Measurements from ENCODE around the gene PRDX3.

PRDX3 gene

DNA sequence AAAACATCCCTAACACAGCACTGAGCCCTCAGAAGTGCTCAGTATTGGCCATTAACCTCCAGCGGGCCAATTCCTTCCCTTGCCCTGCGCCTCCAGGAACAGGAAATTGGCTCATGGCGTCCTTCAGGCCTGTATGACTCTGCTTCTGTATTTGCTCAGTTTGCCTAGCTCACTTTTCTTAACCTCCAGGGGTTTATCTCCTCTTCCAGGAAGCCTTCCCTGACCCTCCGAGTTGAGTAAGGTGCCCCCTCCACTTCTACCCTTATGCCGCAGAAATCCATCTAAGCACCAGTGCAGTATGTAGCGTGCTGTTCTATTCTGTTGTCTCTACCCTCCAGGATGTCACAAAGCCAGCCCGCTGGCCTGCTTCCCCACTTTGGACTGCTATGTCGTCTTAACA, 12.0 kb downstream of the PRDX3 start:
- TF ChIP-seq, protein P1, sequence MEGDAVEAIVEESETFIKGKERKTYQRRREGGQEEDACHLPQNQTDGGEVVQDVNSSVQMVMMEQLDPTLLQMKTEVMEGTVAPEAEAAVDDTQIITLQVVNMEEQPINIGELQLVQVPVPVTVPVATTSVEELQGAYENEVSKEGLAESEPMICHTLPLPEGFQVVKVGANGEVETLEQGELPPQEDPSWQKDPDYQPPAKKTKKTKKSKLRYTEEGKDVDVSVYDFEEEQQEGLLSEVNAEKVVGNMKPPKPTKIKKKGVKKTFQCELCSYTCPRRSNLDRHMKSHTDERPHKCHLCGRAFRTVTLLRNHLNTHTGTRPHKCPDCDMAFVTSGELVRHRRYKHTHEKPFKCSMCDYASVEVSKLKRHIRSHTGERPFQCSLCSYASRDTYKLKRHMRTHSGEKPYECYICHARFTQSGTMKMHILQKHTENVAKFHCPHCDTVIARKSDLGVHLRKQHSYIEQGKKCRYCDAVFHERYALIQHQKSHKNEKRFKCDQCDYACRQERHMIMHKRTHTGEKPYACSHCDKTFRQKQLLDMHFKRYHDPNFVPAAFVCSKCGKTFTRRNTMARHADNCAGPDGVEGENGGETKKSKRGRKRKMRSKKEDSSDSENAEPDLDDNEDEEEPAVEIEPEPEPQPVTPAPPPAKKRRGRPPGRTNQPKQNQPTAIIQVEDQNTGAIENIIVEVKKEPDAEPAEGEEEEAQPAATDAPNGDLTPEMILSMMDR (IDR thresholded peaks at IDR 0.05; ENCODE audit: low read depth, low read length, missing control alignments) = no peak
- H3K4me3 ChIP-seq (replicated peaks; ENCODE audit: low read depth, low read length) = no peak overlapping the region
- DNase-seq (ENCODE audit: extremely low read depth, low read depth) = no peak

DNA sequence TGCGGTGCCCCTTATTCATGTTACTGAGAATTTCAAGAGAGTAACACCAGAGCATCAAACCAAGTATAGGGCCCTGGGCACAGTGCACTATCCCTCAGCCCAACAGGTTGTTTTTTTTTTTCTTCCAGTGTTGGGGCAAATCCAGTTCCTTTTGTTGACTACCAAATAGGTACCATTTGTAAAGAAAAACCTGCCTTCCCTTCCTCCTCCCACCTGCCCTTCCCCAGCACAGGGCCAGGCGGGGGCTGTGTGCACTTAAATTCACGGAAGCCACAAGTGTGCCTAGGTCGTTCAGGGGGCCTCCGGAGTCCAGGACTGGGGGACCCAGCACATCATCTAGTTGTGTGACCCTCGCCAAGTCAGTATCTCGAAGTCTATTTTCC, 12.5 kb downstream of the PRDX3 start:
- peak overlapping the region; percentile 74 for H3K4me3 ChIP-seq (replicated peaks; ENCODE audit: low read depth, low read length)
- TF ChIP-seq, protein P1 (IDR thresholded peaks at IDR 0.05; ENCODE audit: low read depth, low read length, missing control alignments) = no peak
- DNase-seq (ENCODE audit: extremely low read depth, low read depth) = no peak

DNA sequence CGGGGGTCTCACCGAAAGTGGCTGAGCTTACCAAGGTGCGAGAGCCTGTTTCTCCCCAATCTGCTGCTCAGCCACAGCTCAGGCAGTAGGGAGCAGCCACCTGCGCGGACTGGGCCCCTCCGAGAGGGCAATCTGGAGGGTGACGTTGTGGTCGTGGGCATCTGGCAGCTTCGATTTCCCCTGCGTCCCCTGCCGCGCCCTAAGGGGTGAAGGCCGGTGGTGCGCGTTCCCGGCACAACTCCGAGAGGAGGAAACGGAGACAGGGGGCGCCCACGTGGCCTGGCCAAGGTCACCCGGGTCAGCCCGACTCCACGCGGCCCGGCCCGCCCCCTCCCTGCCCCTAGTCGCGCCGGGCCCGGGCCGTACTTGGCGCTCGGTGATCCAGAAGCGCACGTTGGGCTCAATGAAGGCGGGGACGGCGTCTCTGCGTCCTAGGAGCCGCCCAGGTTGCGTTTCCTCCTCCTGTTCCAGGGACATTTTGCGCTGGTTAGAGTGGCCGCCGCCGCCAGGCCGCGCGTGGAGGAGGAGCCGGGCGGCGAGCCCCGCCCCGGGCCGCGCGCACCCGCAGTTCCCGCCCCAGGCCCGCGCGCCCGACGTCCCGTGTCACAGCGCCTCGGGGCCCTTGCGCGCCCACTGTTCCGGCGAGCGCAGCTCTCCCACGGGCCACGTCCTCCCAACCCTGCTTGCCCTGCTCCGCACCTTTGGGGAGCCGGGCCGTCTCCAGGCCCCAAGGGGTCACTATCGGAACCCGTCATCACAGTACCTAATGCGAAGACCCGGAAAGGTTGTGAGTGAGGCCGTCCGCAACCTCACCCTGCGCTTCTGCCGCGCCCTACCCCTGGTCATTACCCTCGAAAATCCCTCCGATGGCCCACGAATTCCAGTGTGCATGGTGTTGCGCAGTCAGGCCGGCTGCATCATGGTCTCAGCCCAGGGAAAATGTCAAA, 13.2 kb downstream of the PRDX3 start, which contains the start of gene SFXN4:
SFXN4 (minus strand) TSS at position 544 of the 947 bp plus-strand sequence; CDS start at position 477, 67 bp downstream.
- peak within 1 kb of the TSS; percentile 74 for H3K4me3 ChIP-seq (replicated peaks; ENCODE audit: low read depth, low read length)
- TF ChIP-seq, protein P1 (IDR thresholded peaks at IDR 0.05; ENCODE audit: low read depth, low read length, missing control alignments) = no peak
- no peak for DNase-seq (ENCODE audit: extremely low read depth, low read depth)

DNA sequence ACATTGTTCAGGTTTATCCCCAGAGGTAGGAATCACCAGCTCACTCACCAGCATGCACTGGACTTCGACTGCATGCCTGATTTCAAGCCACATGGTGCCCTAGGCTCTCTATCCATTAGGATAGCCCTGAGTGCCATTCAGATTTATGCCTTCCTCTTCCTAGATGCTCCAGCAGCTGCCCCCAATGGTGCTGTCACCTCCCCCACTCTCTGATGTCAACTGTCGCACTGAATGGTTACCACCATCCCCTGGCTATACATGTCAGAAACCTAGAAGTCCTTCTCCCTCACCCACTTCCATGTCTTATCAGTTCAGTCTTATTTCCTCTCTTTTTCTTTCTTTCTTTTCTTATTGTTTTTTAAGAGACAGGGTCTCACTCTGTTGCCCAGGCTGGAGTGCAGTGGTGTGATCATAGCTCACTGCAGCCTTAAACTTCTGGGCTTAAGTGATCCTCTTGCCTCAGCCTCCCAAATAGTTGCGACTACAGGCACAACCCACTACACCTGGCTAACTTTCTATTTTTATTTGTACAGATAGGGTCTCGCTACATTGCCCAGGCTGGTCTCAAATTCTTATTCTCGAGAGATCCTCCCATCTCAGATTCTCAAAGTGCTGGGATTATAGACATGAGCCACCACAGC, 16.0 kb downstream of the PRDX3 start:
- DNase-seq (ENCODE audit: extremely low read depth, low read depth) = no peak
- no peak overlapping the region for H3K4me3 ChIP-seq (replicated peaks; ENCODE audit: low read depth, low read length)
- TF ChIP-seq, protein P1 (IDR thresholded peaks at IDR 0.05; ENCODE audit: low read depth, low read length, missing control alignments) = no peak

GRCh38 chr10:119161680-119162451, 16.7 kb downstream of the PRDX3 start:
- no peak overlapping the region for H3K4me3 ChIP-seq (replicated peaks; ENCODE audit: low read depth, low read length)
- DNase-seq (ENCODE audit: extremely low read depth, low read depth) = no peak
- TF ChIP-seq, protein P1 (IDR thresholded peaks at IDR 0.05; ENCODE audit: low read depth, low read length, missing control alignments) = no peak

DNA sequence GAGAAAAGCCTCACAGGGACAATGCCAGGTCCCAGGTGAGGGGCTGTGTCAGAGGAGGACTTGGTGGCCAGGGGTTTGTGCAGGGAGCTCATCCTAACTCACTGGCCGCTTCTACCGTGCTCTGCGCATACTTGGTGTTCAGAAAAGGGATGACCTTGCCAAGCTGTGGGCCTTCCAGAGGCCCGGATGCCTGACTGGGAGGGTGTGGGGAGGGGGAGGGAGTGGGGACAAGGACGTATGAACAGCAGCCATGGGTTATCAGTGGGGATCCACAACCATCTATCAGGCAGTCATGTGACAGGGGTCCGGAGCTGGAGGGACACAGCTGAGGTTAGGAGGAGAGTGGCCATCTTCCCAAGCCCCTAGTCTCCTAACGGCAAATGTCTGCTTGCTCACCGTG, 19.3 kb downstream of the PRDX3 start:
- TF ChIP-seq, protein P1 (IDR thresholded peaks at IDR 0.05; ENCODE audit: low read depth, low read length, missing control alignments) = no peak
- no peak overlapping the region for H3K4me3 ChIP-seq (replicated peaks; ENCODE audit: low read depth, low read length)
- no peak for DNase-seq (ENCODE audit: extremely low read depth, low read depth)
